ENCODE results near the gene IQSEC3.
"Not testable (repeated sequence)": the region's sequence is repeated elsewhere in the genome, so short reads cannot be mapped to it uniquely, and the experiment has no call there.

Gene IQSEC3

GRCh38 chr12:53735-54730, 12.5 kb upstream of the IQSEC3 start:
- Histone ChIP-seq H3K27ac (ENCODE audit: low read depth, low read length) (no peak overlapping the region), H3K4me1 (ENCODE audit: control insufficient read depth, insufficient read depth, low read length, unreplicated experiment) (no peaks in the 10 kb centered on the region), H3K4me3 (ENCODE audit: low read depth, low read length) (no peak overlapping the region), H3K36me3 (ENCODE audit: insufficient read depth, low read length) (no peaks in the 10 kb centered on the region), H3K27me3 (ENCODE audit: insufficient read depth, low read length) (peaks cover 62% of the 10 kb centered on the region), H3K79me2 (ENCODE audit: control insufficient read depth, insufficient read depth, low read length, unreplicated experiment) (no peaks in the 10 kb centered on the region), H2AFZ (ENCODE audit: low read length, unreplicated experiment) (no peak overlapping the region)

- H2AFZ ChIP-seq (ENCODE audit: low read length, unreplicated experiment), result no peak overlapping the region
- H3K79me2 ChIP-seq (ENCODE audit: control insufficient read depth, insufficient read depth, low read length, unreplicated experiment), result no peaks in the 10 kb centered on the region
- peaks cover 69% of the 10 kb centered on the region for H3K27me3 ChIP-seq (ENCODE audit: insufficient read depth, low read length)
- H3K4me1 ChIP-seq (ENCODE audit: control insufficient read depth, insufficient read depth, low read length, unreplicated experiment), result no peaks in the 10 kb centered on the region
- no peak overlapping the region for H3K27ac ChIP-seq (ENCODE audit: low read depth, low read length)
- H3K36me3 ChIP-seq (ENCODE audit: insufficient read depth, low read length), result no peaks in the 10 kb centered on the region
- H3K4me3 ChIP-seq (ENCODE audit: low read depth, low read length), result no peak overlapping the region
Measured at GRCh38 chr12:54750-55535, 11.6 kb upstream of the IQSEC3 start.

- Histone ChIP-seq H3K79me2 (ENCODE audit: control insufficient read depth, insufficient read depth, low read length, unreplicated experiment) (no peaks in the 10 kb centered on the region), H3K27ac (ENCODE audit: low read depth, low read length) (no peak overlapping the region), H3K27me3 (ENCODE audit: insufficient read depth, low read length) (peaks cover 73% of the 10 kb centered on the region), H3K36me3 (ENCODE audit: insufficient read depth, low read length) (no peaks in the 10 kb centered on the region), H2AFZ (ENCODE audit: low read length, unreplicated experiment) (no peak overlapping the region), H3K4me1 (ENCODE audit: control insufficient read depth, insufficient read depth, low read length, unreplicated experiment) (no peaks in the 10 kb centered on the region), H3K4me3 (ENCODE audit: low read depth, low read length) (no peak overlapping the region)
Measured at GRCh38 chr12:56683-57346, 9.8 kb upstream of the IQSEC3 start.

GRCh38 chr12:57539-57938, 9.0 kb upstream of the IQSEC3 start:
- no peaks in the 10 kb centered on the region for H3K79me2 ChIP-seq (ENCODE audit: control insufficient read depth, insufficient read depth, low read length, unreplicated experiment)
- peaks cover 69% of the 10 kb centered on the region for H3K27me3 ChIP-seq (ENCODE audit: insufficient read depth, low read length)
- no peak overlapping the region for H3K27ac ChIP-seq (ENCODE audit: low read depth, low read length)
- no peaks in the 10 kb centered on the region for H3K36me3 ChIP-seq (ENCODE audit: insufficient read depth, low read length)
- H3K4me1 ChIP-seq (ENCODE audit: control insufficient read depth, insufficient read depth, low read length, unreplicated experiment), result no peaks in the 10 kb centered on the region
- no peak overlapping the region for H3K4me3 ChIP-seq (ENCODE audit: low read depth, low read length)
- H2AFZ ChIP-seq (ENCODE audit: low read length, unreplicated experiment), result no peak overlapping the region

- Histone ChIP-seq H3K27me3 (ENCODE audit: insufficient read depth, low read length) (peaks cover 60% of the 10 kb centered on the region), H2AFZ (ENCODE audit: low read length, unreplicated experiment) (no peak overlapping the region)
Measured at GRCh38 chr12:58832-59231, 7.7 kb upstream of the IQSEC3 start.

GRCh38 chr12:61845-62244, 4.7 kb upstream of the IQSEC3 start:
- H3K27ac ChIP-seq (ENCODE audit: low read depth, low read length); H3K4me3 ChIP-seq (ENCODE audit: low read depth, low read length); H3K36me3 ChIP-seq (ENCODE audit: insufficient read depth, low read length); H3K4me1 ChIP-seq (ENCODE audit: control insufficient read depth, insufficient read depth, low read length, unreplicated experiment); H3K79me2 ChIP-seq (ENCODE audit: control insufficient read depth, insufficient read depth, low read length, unreplicated experiment); H2AFZ ChIP-seq (ENCODE audit: low read length, unreplicated experiment): not testable (repeated sequence)
- peaks cover 35% of the 10 kb centered on the region for H3K27me3 ChIP-seq (ENCODE audit: insufficient read depth, low read length)

More at GRCh38 chr12:58832-59231, 7.7 kb upstream of the IQSEC3 start:
- Histone ChIP-seq H3K79me2 (ENCODE audit: control insufficient read depth, insufficient read depth, low read length, unreplicated experiment) (no peaks in the 10 kb centered on the region), H3K27ac (ENCODE audit: low read depth, low read length) (no peak overlapping the region), H3K4me3 (ENCODE audit: low read depth, low read length) (no peak overlapping the region), H3K36me3 (ENCODE audit: insufficient read depth, low read length) (no peaks in the 10 kb centered on the region), H3K4me1 (ENCODE audit: control insufficient read depth, insufficient read depth, low read length, unreplicated experiment) (no peaks in the 10 kb centered on the region)

GRCh38 chr12:65491-66063, 990 bp upstream of the IQSEC3 start:
- H2AFZ ChIP-seq (ENCODE audit: low read length, unreplicated experiment); H3K4me1 ChIP-seq (ENCODE audit: control insufficient read depth, insufficient read depth, low read length, unreplicated experiment); H3K27ac ChIP-seq (ENCODE audit: low read depth, low read length); H3K4me3 ChIP-seq (ENCODE audit: low read depth, low read length); H3K79me2 ChIP-seq (ENCODE audit: control insufficient read depth, insufficient read depth, low read length, unreplicated experiment); H3K36me3 ChIP-seq (ENCODE audit: insufficient read depth, low read length): not testable (repeated sequence)
- peaks cover 15% of the 10 kb centered on the region for H3K27me3 ChIP-seq (ENCODE audit: insufficient read depth, low read length)

GRCh38 chr12:66782-67504, 376 bp downstream of the IQSEC3 start:
- H3K79me2 ChIP-seq (ENCODE audit: control insufficient read depth, insufficient read depth, low read length, unreplicated experiment); H3K27ac ChIP-seq (ENCODE audit: low read depth, low read length); H2AFZ ChIP-seq (ENCODE audit: low read length, unreplicated experiment); H3K36me3 ChIP-seq (ENCODE audit: insufficient read depth, low read length); H3K4me1 ChIP-seq (ENCODE audit: control insufficient read depth, insufficient read depth, low read length, unreplicated experiment); H3K4me3 ChIP-seq (ENCODE audit: low read depth, low read length): not testable (repeated sequence)
- H3K27me3 ChIP-seq (ENCODE audit: insufficient read depth, low read length), result peaks cover 29% of the 10 kb centered on the region

GRCh38 chr12:69677-70076, 3.1 kb downstream of the IQSEC3 start:
- H3K27ac ChIP-seq (ENCODE audit: low read depth, low read length); H3K79me2 ChIP-seq (ENCODE audit: control insufficient read depth, insufficient read depth, low read length, unreplicated experiment); H3K36me3 ChIP-seq (ENCODE audit: insufficient read depth, low read length); H2AFZ ChIP-seq (ENCODE audit: low read length, unreplicated experiment); H3K4me1 ChIP-seq (ENCODE audit: control insufficient read depth, insufficient read depth, low read length, unreplicated experiment); H3K4me3 ChIP-seq (ENCODE audit: low read depth, low read length): not testable (repeated sequence)
- peaks cover 35% of the 10 kb centered on the region for H3K27me3 ChIP-seq (ENCODE audit: insufficient read depth, low read length)

- H3K4me1 ChIP-seq (ENCODE audit: control insufficient read depth, insufficient read depth, low read length, unreplicated experiment); H3K79me2 ChIP-seq (ENCODE audit: control insufficient read depth, insufficient read depth, low read length, unreplicated experiment); H3K4me3 ChIP-seq (ENCODE audit: low read depth, low read length); H3K36me3 ChIP-seq (ENCODE audit: insufficient read depth, low read length); H3K27ac ChIP-seq (ENCODE audit: low read depth, low read length); H2AFZ ChIP-seq (ENCODE audit: low read length, unreplicated experiment): not testable (repeated sequence)
- peaks cover 39% of the 10 kb centered on the region for H3K27me3 ChIP-seq (ENCODE audit: insufficient read depth, low read length)
Measured at GRCh38 chr12:70541-70940, 4.0 kb downstream of the IQSEC3 start.

All from ACC112 (cell line).